Measurements from ENCODE around the gene C3orf20.
"Not testable (repeated sequence)": the region's sequence is repeated elsewhere in the genome, so short reads cannot be mapped to it uniquely, and the experiment has no call there.

Gene C3orf20

DNA sequence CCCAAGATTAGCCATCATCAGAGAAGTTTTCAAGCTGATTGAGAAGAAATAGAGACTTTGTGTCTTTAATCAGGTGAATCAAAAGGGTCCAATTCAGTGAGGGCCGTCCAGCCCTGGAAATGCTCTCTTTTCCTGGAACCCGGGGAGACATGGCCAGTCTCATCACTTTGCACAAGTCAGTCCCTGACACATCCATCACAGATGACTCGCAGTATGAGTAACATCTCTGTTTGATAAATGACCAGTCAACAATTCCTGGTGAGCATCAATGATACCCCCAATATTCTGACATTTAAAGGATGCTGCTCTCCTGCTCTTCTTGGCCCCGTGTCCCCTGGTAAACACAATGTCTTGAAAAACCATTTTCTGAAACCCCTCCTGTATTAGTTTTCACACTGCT is 26.7 kb downstream of the C3orf20 start:
- DNase-seq = no peak

DNA sequence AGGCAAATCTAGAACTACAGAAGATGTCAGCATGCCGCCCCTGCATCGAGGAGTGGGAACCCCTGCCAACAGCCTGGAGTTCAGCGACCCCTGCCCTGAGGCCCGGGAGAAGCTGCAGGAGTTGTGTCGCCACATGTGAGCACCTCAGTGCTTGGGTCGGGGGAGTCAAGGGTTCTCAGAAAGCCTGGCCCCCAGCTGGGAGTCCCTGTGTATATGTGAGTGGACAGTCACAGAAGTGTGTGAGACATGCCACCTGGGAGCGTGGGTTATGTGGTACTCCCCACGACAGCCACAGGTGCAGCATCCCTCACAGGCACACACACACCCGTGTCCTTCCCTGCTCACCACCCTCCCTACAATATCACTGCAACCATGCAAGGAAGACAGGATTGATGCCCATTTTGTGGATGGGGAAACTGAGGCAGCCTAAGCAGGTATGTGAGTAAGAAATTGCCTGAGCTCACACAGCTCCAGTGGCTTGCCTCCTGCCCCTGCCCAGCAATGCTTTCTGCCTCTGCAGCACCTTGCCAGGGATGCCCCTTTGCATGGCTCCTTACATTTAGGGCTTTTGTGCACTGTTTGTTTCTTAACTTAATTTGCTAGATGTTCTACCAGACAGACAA is 28.3 kb downstream of the C3orf20 start:
- no peak for DNase-seq

DNA sequence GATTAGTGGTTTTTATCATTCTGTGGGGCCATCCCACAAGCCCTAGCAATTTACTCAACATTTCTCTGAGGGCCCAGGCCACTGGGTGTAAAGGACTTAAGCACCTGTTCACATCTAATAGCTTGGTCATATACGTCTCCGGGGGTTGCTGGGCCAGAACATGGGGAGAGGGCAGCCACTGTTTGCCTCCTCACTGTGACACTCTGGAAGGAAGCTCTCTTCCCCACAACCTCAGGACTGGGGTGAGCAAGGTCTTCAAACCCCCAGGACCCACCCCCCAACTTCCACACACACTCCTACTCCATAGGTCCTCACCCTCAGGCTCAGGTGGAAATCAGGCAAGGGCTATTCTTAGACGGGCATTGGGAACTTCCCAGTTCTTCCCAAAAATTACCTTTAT is 28.9 kb downstream of the C3orf20 start:
- no peak for DNase-seq

DNA sequence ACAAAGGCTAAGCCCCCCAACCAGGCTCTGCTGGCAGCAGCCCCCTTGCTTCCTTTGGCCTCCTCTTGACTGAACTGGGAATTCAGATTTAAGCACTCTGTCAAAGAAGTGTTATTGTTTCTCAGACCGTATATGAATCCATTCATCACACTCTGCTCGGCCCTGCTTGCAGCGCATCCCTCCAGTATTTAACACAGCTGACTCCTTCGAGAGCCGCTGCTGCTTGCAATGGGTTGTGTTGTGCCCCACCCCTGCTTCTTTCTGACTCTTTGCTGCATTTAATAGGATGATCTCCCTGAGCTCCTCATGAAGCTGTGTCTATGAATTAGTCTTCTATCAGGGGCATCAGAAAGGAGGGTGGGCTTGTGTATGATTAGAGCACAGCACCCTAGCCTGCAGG is 31.2 kb downstream of the C3orf20 start:
- no peak for DNase-seq

DNA sequence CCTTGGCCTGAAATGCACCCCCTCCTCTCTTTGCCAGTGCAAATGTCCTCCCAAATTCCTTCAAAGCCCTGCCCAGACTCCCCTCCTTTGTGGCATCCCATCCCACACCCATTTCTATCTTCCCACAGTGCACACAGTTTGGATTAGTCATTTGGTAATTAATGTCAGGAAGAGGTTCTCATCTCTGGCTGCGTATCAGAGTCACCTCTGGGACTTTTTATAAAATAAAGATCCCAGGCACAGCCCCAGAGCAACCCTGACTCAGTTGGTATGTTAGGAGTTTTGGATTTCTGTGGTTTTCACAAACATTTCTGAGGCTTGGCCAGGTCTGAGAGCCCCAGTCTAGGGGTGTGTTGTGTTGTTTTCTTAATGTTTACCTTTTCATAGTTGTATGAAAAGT is 41.6 kb downstream of the C3orf20 start:
- DNase-seq = no peak

DNA sequence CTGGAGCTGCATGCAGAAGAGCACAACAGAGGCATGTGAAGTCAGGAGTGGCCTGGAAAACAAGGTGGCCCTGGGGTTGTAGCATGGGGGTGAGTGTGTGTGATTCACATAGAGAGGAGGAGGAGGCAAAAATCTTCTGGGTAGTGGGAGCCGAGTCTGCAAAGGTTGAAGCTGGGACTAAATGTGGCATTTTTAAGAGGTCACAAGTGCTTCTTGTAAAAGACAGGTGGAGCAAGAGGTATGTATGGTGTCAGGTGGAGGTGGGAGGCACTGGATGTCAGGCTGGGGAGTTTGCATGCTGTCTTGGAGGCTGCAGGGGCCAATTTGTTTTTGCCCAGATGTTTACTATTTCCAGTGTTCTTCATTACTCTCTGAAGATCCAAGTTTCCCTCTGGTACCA is 42.4 kb downstream of the C3orf20 start:
- DNase-seq = no peak

DNA sequence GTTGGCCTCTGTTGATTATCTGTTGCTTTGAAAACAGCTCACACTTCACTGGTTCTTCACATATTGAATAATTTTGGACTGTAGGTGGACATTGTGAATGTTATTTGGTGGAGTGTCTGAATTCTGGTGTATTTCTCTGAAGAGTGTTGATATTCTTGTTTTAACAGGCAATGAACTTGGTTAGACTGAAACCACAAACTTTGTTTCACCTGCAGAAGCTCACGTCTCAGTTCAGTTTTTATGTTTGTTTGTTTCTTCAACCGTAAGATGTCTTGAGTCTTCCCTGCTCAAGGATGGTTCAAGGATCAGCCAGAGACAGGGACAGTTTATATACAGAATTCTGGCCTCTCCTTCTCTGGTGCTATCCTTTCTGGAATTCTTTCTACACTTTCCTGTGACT is 43.6 kb downstream of the C3orf20 start:
- no peak for DNase-seq

DNA sequence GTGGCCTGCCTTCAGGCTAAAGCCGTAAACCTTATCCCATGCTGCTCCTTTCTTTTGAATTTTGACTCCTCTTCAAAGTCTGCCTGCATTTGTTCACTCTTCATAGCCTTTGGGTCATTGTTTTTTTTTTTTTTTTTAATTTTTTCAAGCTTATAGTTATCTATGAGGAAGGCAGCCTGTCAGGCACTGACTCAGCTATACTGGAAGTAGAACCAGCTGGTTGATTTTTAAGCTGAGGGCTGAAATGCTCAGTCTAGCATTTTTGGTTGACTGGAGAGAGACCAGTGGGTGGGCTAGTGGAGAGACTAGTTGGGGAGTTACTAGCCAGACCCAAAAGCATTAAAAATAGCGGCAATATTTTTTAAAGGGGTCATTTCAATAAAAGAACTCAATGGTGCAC is 44.1 kb downstream of the C3orf20 start:
- DNase-seq = no peak

DNA sequence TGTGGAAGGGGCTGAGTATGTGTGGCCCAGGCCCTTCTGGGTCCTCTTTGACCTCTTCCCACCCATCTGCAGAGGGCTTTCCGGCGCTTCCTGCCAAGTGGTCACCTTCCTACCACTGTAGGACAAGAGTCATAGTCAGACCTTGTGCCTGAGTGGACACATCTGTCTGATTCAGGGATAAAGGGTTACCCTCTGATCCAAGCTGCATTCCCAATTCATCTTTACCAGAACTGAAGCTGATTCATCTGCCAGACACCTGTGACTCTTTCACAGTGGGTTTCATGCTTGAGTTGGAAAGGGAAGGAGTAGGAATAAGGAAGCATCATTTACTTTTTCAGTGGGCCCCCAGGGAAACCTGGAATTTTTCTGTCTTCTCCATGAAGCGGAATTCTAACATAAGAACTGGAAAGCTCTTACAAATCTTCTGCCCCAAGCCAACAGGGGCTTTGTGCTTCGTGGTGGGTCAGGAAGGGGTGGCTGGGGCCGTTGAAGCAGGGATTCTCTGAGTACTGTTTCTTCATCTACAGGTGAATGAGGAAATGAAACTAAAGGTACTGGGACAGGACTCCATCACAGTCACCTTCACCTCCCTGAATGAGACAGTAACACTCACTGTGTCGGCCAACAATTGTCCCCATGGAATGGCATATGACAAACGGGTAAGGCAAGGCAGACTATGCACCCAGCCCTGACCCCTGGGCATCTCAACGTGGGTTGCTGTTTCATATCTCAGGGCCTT is 46.4 kb downstream of the C3orf20 start:
- no peak for DNase-seq

DNA sequence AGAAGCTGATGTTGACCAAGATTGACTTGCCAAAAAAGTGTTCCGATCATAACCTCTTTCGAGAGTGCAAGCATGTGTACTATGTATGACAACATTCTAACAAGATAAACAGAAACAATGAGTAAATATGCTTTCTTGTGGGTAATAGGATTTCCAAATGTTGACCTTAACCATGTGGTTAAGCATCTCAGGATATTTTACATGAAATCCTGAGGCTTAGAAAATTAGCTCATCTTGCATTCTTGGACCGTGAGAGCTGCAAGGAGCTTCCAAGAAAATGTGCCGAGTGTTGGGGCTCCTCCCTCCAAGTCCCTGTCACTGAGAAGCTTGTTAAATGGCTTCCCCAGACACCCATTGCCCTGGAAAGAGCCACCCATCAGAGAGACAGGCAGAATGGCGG is 50.1 kb downstream of the C3orf20 start:
- DNase-seq = no peak

DNA sequence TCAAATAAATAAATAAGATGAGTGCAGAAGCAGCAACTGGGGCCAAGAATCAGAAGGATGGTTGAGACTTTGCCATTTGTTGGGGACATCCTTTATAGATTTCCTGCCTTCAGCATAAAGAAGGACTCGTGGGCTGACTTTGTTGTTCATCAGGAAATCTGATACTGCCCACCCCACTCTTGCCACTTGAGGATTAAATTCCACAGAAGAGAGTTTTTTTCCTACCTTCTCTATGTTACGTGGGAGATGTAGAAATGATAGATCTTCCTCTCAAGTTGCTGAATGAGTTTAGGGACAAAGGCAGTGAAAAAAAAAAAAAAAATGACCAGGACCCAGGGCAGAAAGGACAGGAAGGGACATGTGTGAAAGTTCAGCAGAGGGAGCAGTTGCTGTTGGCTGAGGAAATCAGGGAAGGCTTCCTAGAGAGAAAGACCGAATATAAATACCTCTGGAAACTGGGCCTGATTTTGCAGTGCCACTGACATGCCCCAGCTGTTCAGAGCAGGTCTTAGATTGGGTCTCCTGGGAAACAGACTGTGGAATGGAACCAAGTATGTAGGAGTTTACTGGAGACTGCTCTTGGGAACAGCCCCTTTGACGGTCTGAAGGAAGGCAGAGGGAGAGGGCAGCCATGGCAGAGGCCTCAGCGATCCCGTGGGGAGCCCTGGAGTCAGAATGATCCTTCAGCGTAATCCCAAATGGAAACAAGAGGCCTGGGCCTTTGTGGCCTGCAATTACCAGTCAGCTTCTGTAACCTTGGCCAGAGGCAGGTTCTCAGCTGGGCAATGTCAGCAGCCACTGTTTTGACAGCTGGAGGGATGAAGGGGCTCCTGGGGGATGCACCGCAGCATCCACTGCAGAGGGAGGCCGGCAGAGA is 50.9 kb downstream of the C3orf20 start:
- DNase-seq = no peak

DNA sequence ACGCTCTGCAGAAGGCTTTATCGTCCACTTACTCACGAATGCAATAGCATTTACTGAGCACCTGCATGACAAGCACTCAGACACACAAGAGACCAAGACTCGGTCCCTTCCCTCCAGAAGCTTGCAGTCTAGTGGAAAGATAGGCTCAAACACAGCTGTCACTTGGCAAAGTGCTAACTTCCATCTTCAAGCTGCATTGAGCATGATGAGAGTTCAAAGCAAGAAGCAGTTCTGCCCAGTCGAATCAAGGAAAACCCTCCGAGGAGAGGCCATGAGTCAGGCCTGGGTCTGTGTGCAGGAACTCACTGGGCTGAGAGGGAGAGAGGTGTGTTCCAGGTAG is 51.5 kb downstream of the C3orf20 start:
- DNase-seq = no peak

DNA sequence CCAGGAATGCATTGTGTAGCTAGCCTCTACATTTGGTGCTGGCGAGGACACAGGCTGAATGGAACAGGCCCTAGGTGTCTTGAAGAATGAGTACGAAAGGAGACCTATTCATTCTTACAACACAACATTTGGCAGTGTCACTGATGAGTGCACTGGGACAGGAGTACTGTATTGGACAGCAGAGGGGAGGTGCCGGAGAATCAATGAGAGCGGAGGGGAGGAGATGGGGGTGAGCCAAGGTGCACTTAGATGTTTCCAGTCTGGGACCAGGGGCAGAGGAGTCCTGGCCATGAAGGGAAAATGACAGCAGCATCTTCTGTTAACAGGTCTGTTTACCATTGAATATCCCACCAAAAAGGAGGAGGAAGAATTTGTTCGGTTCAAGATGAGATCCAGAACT is 53.2 kb downstream of the C3orf20 start:
- no peak for DNase-seq

DNA sequence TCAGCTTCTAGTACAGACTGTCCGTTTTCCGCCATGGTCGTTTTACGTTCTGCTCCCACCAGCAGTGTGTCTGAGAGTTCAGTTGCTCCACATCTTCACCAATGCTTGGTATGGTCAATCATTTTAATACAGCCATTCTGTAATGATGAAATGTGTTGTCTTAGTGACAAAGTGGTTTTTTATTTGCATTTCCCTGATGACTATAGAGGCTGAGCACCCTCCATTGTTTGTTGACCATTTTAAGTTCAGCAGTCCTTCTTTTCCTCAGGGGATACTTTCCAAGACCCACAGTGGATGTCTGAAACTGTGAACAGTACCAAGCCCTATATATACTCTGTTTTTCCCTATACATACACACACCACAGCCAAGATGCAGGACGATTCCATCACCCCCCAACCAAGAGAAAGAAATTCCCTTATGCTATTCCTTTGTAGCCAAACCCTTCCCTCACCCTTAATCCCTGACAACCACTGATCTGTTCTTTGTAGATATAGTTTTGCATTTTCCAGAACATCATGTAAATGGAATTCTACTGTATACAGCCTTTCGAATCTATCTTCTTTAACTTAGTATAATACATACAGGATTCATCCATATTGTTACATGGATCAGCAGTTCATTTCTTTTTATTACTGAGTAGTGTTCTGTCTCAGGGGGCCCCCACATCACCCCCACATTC is 55.9 kb downstream of the C3orf20 start:
- no peak for DNase-seq

DNA sequence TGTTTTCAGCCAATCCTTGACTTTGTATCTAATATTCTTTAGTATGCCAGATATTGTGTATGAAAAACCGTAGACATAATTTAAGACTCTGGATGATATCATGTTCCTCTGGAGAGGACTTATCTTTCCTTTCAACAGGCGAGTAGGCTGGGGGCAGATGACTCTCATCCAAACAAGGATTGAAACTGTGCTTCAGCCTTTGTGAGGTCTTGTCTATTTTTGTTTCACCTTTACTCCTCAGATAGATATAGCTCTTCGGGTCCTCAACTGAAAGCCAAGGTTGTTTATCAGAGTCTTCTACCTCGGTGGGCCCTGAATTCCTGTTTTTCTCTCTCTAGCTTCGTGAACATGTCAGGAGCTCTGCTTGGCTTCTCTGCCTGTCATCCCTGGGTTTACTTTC is 66.0 kb downstream of the C3orf20 start:
- no peak for DNase-seq

DNA sequence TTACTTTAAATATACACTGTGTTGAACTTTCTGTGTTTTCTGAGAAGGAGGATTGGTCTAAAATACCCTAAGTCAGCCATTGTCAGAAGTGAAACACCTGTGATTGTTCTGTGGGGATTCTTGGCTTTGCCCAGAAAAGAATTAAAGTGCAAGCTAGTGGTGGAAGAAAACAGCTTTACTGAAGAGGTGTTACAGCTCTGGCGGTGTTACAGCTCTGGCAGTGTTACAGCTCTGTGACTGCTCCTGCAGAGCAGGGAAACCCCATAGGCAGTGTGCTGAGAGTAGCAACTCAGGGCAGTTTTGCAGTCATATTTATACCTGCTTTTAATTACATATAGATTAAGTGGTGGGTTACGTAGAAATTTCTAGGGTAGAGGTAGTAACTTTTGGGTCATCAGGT is 66.6 kb downstream of the C3orf20 start:
- DNase-seq = no peak

DNA sequence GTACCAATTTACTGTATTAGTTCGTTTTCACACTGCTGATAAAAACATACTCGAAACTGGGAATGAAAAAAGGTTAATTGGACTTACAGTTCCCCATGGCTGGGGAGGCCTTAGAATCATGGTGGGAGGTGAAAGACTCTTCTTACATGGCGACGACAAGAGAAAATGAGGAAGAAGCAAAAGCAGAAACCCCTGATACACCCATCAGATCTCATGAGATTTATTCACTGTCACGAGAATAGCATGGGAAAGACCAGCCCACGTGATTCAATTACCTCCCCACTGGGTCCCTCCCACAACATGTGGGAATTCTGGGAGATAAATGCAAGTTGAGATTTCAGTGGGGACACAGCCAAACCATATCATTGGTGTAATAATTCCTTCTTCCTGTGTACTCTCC is 69.6 kb downstream of the C3orf20 start:
- DNase-seq = no peak

DNA sequence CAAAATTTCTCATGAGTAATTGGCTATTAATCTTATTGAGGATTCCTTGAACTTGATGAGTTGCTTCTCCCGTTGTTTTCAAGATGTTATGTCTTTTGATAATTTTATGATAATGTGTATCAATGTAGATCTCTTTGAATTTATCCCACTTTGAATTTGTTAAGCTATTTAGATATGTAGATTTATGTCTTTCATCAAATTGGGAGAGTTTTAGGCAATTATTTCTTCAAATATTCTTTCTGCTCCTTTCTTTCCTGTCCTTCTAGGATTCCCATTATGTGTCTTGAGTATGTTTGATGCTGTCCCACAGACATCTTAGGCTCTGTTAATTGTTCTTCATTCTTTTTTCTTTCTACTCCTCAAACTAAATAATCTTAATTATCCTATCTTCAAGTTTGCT is 75.7 kb downstream of the C3orf20 start:
- DNase-seq = no peak

DNA sequence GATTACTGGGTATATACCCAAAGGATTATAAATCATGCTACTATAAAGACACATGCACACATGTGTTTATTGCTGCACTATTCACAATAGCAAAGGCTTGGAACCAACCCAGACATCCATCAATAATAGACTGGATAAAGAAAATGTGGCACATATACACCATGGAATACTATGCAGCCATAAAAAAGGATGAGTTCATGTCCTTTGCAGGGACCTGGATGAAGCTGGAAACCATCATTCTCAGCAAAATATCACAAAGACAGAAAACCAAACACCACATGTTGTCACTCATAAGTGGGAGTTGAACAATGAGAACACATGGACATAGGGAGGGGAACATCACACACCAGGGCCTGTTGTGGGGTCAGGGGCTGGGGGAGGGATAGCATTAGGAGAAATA is 78.0 kb downstream of the C3orf20 start:
- not testable (repeated sequence) for DNase-seq

DNA sequence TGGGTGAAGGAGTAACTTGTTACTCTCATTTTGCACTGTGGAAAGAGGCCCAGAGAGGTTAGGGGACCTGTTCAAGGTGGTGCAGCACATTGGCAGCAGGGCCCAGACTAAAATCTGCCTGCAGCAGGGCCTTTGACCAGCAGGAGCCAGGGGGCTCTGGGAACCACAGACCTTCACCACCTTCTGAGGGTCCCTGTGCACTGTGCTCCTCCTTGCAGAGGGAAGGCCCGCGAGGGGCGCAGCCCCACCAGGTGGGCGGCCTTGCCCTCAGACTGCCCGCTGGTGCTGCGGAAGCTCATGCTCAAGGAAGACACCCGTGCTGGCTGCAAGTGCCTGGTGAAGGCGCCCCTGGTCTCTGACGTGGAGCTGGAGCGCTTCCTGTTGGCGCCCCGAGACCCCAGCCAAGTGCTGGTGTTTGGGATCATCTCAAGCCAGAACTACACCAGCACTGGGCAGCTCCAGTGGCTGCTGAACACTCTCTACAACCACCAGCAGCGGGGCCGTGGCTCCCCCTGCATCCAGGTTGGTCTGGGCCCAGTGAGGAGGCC is 82.3 kb downstream of the C3orf20 start:
- no peak for DNase-seq

DNA sequence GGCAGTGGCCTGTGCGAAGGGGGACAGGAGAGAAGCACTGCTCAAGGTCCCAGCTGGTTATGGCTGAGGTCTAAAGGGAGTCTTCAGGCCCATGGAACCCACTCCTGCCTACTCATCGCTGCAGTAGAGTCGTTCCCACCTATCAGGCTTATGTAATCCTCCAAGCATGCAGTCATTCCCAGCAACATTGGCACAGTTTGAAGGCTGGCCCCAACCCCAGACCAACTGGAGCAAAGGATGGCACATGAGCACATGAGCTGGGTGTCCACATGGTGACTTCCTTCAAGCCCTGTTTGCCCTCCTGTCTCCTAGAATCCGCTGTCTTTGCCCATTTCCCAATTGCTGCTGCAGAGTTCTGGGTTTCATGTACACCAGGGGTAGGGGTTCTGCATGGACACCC is 83.4 kb downstream of the C3orf20 start:
- DNase-seq = no peak

DNA sequence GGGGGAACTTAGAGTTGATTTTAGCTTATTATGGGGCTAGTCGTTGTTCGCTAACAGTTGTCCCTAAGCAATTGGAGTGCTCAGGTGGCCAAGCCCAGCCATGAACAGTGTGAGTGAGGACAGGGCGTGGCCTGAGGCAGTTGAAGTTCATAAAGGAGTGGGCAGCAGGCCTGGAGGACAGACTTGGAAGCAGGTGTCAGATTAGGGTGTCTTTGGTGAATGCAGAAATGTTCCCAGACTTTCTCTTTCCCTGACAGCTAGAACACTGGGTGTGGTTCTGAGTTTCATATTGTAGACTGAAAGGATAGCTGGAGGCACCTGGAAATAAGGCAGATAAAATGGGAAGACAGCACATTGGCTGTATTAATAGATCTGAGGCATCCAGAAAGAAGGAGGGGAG is 84.0 kb downstream of the C3orf20 start:
- no peak for DNase-seq

DNA sequence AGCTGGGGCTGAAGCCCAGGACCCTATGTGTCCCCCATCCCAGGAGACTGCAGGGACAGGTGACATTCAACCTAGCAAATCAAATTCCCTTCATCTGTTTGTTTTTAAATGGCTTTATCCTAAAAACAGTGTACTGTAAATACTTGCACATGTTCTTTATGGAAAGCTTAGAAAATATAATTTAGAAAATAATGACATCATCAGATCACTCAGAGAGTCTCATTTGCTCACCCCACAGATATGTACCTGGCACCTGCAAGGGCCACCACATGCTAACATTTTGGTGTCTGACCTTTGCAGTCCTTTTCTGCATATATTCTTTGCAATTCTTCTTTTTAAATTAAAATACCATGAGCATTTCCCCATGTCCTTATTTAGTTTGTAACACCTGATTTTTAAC is 85.2 kb downstream of the C3orf20 start:
- no peak for DNase-seq
